ENCODE results near the gene TMEM92.
A peak's percentile ranks its signal among the peaks of the same experiment; 100 is the strongest.

The TMEM92 gene

GRCh38 chr17:50328363-50329325 lies 54.4 kb downstream of the TMEM92 start:
- peak; percentile 53 for DNase-seq

GRCh38 chr17:50329716-50330115 lies 55.5 kb downstream of the TMEM92 start:
- peak; percentile 52 for DNase-seq

GRCh38 chr17:50330151-50330775 lies 56.0 kb downstream of the TMEM92 start:
- DNase-seq, result peak; percentile 52
